Subcutaneous abdominal adipose tissue (tissue), 5 donors: ENCODE data around the gene ZNF93.
"Not testable (repeated sequence)": the region's sequence is repeated elsewhere in the genome, so short reads cannot be mapped to it uniquely, and the experiment has no call there.

Experiments
- H3K27ac ChIP-seq: one replicate; pipeline ENCODE4 v1.7.0; 2013; ENCODE audit warnings: low read depth, mild to moderate bottlenecking, inconsistent platforms, low read length, moderate library complexity
- H3K27me3 ChIP-seq, 5 donors: one replicate each; pipeline ENCODE4 v1.7.0; 2013; ENCODE audit warnings: low read length in 5 of 5, inconsistent platforms in 1 of 5; ENCODE audit not compliant: control insufficient read depth in 5 of 5, insufficient read depth in 4 of 5
- H3K36me3 ChIP-seq, 5 donors: one replicate each; pipeline ENCODE4 v1.7.0; 2013; ENCODE audit warnings: low read length in 5 of 5; ENCODE audit not compliant: control insufficient read depth in 5 of 5, insufficient read depth in 5 of 5
- H3K4me1 ChIP-seq, 5 donors: one replicate each; pipeline ENCODE4 v1.7.0; 2013; ENCODE audit warnings: low read length in 5 of 5, mild to moderate bottlenecking in 3 of 5, moderate library complexity in 1 of 5; ENCODE audit not compliant: control insufficient read depth in 5 of 5, insufficient read depth in 5 of 5
- H3K4me3 ChIP-seq, 5 donors: one replicate each; pipeline ENCODE4 v1.7.0; 2013; ENCODE audit warnings: low read length in 5 of 5, low read depth in 1 of 5
- H3K9ac ChIP-seq, 5 donors: one replicate each; pipeline ENCODE4 v1.7.0; 2013; ENCODE audit warnings: low read length in 5 of 5, mild to moderate bottlenecking in 4 of 5, moderate library complexity in 3 of 5
- H3K9me3 ChIP-seq, 5 donors: one replicate each; pipeline ENCODE4 v1.7.0; 2013; ENCODE audit warnings: low read length in 5 of 5; ENCODE audit not compliant: control insufficient read depth in 5 of 5
- donor health status: healthy.
- donor health status: healthy.
- donor health status: healthy.
- donor health status: healthy.
- donor health status: healthy.

Gene ZNF93

DNA sequence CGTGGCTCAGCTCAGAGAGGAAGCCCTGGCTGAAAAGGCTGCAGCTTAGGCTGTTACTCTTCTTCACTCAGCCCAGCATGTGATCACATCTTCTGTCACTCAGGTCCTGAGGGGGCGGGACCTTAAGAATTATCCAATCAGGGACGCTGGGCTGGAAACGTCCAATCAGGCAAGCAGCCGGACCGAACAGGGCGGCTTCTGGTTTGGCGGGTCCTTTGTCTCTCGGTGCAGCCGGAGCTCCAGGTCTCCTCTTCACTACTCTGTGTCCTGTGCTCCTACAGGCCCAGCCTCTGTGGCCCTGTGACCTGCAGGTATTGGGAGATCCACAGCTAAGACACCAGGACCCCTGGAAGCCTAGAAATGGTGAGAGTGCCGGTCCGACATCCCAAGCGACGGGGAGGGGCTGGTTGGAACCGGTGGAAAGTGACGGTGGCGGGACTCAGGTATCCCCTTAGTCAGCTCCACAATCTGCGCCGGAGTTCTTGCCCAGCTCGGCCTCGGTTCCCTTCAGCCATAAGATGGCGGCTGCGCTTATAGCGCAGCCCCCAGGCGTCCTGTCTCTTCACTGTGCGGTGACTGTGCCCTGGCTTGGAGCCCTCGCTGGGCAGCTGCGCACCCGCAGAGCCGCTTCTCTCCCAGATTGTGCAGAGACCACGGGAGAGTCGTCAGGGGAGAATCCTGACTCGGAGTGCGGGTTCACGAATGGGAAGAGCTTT is at the start of gene ZNF93:
Gene ZNF93 (plus strand): TSS at position 218 of the 716 bp plus-strand sequence. CDS start 143 bp downstream, at position 361.
- no peaks in the 10 kb centered on the region for H3K27me3 ChIP-seq
- H3K9ac ChIP-seq = peak within 1 kb of the TSS; percentile 38 to 79 (median 66)
- no peaks in the 10 kb centered on the region for H3K36me3 ChIP-seq
- H3K4me3 ChIP-seq = peak within 1 kb of the TSS; percentile 88 to 94 (median 90)
- H3K4me1 ChIP-seq = peaks cover 0 to 19% (median 16%) of the 10 kb centered on the region in 5 donors
- peaks cover 0 to 26% (median 10%) of the 10 kb centered on the region in 5 donors for H3K9me3 ChIP-seq
- H3K27ac ChIP-seq = peak within 1 kb of the TSS; percentile 74

DNA sequence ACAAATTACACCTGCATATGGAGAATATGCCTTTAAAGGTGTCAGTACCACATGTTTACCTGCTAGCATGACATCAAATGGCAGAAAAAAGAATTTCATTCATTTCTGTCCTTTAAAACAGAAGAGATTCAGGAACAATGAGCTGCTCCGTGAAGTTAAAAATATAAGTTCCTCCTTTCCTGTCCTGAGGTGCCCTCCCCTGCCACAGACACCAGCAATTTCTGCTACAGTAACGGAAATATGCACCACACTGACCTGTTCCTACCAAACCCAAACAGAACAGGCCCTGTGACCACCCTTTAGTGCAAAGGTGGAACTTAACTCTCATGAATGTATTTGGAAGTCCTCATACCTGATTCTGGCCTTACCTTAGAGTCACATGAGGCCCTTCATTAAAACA is 49.0 kb upstream of the ZNF93 start:
- H3K4me3 ChIP-seq = not testable (repeated sequence)

DNA sequence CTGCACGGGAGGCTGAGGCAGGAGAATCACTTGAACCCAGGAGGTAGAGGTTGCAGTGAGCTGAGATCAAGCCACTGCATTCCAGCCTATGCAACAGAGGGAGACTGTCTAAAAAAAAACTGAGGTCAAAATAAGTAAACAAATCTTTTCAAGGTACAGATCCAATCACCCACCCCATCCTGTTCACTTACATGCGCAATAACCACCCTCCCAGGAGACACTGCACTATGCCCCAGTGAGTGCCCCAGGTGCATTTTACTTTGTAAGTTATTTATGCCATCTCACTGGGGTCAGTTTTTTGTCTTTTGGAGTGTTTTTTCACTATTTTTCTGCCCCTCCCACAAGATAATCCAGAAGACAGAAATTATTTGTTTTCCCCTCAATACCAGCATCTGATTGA is 42.0 kb upstream of the ZNF93 start:
- peaks cover 0 to 6% (median 0%) of the 10 kb centered on the region in 5 donors for H3K27me3 ChIP-seq
- peaks cover 0 to 2% (median 0%) of the 10 kb centered on the region in 5 donors for H3K9me3 ChIP-seq
- no peaks in the 10 kb centered on the region for H3K36me3 ChIP-seq
- no peak overlapping the region for H3K9ac ChIP-seq
- H3K27ac ChIP-seq = no peak overlapping the region
- H3K4me1 ChIP-seq = peaks cover 0 to 4% (median 0%) of the 10 kb centered on the region in 5 donors
- H3K4me3 ChIP-seq = no peak overlapping the region

More for the DNA sequence above, 49.0 kb upstream of the ZNF93 start:
- H3K9ac ChIP-seq, H3K36me3 ChIP-seq, H3K9me3 ChIP-seq, H3K27ac ChIP-seq, H3K4me1 ChIP-seq, H3K27me3 ChIP-seq: not testable (repeated sequence)

DNA sequence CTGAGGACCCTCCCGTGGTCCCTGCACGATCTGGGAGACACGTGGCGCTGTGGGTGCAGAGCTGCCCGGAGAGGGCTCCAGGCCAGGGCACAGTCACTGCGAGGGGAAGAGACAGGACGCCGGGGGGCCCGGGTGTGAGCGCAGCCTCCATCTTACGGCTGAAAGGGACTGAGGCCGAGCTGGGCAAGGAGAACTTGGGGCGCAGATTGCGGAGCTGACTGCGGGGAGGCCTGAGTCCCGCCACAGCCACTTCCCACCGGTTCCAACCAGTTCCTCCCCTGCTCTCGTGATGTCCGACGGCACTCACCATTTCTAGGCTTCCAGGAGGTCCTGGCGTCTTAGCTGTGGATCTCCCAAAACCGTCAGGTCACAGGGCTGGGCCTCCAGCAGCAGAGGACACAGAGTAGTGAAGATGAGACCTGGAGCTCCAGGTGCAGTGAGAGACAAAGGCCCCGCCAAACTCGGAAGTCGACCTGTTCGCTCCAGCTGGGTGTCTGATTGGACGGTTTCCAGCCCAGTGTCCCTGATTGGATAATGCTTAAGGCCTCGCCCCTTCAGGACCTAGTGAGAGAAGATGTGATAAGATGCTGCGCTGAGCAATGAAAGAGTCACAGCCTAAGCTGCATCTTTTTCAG is 39.9 kb upstream of the ZNF93 start:
- peaks cover 0 to 6% (median 0%) of the 10 kb centered on the region in 5 donors for H3K27me3 ChIP-seq
- H3K9ac ChIP-seq = no peak overlapping the region
- H3K36me3 ChIP-seq = no peaks in the 10 kb centered on the region
- H3K4me3 ChIP-seq = peak overlapping the region in 4 of 5 donors; percentile 31 to 46 (median 36)
- peaks cover 0 to 2% (median 0%) of the 10 kb centered on the region in 5 donors for H3K9me3 ChIP-seq
- peaks cover 0 to 8% (median 2%) of the 10 kb centered on the region in 5 donors for H3K4me1 ChIP-seq
- H3K27ac ChIP-seq = no peak overlapping the region

DNA sequence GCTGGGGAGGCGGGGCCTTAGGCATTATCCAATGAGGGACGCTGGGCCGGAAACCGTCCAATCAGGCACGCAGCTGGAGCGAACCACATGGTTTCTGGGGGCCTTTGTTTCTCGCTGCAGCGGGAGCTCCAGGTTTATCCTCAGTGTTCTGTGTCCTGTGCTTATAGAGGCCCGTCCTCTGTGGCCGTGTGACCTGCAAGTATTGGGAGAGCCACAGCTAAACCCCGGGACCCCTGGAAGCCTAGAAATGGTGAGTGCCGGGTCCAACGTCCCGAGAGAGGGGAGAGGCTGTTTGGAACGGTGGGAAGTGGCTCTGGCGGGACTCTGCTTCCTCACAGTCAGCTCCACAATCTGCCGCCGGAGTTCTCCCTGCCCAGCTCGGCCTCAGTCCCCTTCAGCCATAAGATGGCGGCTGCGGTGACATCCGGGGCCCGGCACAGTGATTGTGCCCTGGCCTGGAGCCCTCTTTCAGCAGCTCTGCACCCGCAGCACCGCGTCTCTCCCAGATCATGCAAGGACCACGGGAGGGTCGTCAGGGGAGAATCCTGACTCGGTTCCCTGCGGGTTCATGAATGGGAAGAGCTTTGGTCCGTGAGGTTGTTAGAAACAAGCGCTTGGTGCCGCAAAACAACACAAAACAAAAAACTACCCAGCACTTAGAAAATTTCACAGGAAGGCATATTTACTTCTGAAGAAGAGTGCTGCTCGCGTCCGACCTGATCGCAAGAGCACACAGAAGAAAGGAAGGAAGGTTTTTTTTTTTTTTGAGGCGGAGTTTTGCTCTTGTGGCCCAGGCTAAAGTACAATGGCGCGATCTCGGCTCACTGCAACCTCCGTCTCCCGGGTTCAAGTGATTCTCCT is 34.8 kb upstream of the ZNF93 start, which contains the start of gene ZNF253:
Gene ZNF253 (plus strand): TSS at position 133 of the 861 bp plus-strand sequence. CDS start 115 bp downstream, at position 248.
- Histone ChIP-seq H3K27me3 (peaks cover 0 to 3% (median 0%) of the 10 kb centered on the region in 5 donors), H3K36me3 (no peaks in the 10 kb centered on the region), H3K9ac (peak within 1 kb of the TSS; percentile 80 to 87 (median 84)), H3K4me1 (peaks cover 3 to 28% (median 19%) of the 10 kb centered on the region in 5 donors), H3K4me3 (peak within 1 kb of the TSS; percentile 79 to 98 (median 97)), H3K9me3 (peaks cover 0 to 3% (median 0%) of the 10 kb centered on the region in 5 donors), H3K27ac (peak within 1 kb of the TSS; percentile 89)

DNA sequence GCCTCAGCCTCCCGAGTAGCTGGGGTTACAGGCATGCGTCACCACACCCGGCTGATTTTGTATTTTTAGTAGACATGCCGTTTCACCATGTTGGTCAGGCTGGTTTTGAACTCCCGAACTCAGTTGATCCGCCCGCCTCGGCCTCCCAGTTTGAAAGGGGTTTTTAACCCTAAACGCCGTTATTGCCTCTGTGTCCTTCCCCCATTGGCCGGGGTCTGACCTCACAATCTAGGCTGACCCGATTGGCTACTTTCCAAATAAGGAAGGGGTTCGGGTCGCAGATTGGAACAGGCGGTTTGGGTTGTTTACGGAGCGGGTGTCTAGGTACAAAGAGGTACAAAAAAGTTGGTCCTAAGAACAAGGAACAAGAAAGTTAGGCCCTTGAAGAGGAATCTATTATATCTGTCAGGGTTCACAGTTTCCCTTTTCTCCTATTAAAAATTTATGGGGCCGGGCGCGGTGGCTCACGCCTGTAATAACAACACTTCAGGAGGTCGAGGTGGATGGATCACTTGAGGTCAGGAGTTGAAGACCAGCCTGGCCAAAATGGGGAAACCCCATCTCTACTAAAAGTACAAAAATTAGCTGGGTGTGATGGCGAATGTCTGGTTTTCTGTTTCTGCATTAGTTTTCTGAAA is 34.0 kb upstream of the ZNF93 start:
- Histone ChIP-seq H3K9me3 (peaks cover 0 to 3% (median 0%) of the 10 kb centered on the region in 5 donors), H3K9ac (peak overlapping the region; percentile 80 to 87 (median 84)), H3K27me3 (no peaks in the 10 kb centered on the region), H3K4me1 (peaks cover 5 to 32% (median 19%) of the 10 kb centered on the region in 5 donors), H3K4me3 (peak overlapping the region; percentile 79 to 98 (median 97)), H3K27ac (peak overlapping the region; percentile 89), H3K36me3 (no peaks in the 10 kb centered on the region)

DNA sequence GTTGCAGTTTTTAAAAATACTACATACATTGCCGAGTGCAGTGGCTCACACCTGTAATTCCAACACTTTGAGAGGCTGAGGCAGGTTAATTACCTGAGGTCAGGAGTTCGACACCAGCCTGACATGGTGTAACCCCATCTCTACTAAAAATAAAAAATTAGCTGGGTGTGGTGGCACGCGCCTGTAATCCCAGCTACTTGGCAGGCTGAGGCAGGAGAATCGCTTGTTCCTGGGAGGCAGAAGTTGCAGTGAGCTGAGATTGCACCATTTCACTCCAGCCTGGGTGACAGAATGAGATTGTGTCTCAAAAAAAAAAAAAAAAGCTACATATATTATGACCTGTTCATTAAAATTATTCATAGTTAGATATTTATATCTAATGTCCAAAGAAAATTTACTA is 30.7 kb upstream of the ZNF93 start:
- not testable (repeated sequence) for H3K9me3 ChIP-seq

DNA sequence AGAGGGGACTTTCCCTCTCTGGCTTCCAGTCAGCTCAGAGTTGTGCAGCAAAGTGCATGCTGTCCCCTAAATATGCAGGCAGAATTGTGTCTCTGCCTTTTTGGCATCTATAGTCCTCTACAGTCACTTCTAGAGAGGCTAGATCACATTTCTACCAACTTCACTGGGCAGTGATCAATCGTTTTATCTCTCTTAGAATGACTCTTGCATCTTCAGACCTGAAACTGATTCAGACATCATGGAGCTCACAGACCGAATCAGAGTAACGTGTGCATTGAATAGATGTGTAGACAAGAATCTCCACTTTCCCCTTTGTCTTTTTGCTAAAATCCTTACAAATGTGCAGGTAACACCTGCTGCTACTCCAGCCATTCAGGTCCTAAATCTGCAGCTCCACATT is 28.8 kb upstream of the ZNF93 start:
- peaks cover 0 to 3% (median 0%) of the 10 kb centered on the region in 5 donors for H3K9me3 ChIP-seq
- no peak overlapping the region for H3K27ac ChIP-seq
- H3K9ac ChIP-seq = no peak overlapping the region
- H3K36me3 ChIP-seq = peaks cover 0 to 4% (median 3%) of the 10 kb centered on the region in 5 donors
- no peak overlapping the region for H3K4me3 ChIP-seq
- H3K4me1 ChIP-seq = peaks cover 5 to 20% (median 11%) of the 10 kb centered on the region in 5 donors
- no peaks in the 10 kb centered on the region for H3K27me3 ChIP-seq

More for the DNA sequence above, 30.7 kb upstream of the ZNF93 start:
- not testable (repeated sequence) for H3K9ac ChIP-seq, H3K27ac ChIP-seq, H3K36me3 ChIP-seq, H3K27me3 ChIP-seq, H3K4me3 ChIP-seq
- peaks cover 5 to 30% (median 19%) of the 10 kb centered on the region in 5 donors for H3K4me1 ChIP-seq

DNA sequence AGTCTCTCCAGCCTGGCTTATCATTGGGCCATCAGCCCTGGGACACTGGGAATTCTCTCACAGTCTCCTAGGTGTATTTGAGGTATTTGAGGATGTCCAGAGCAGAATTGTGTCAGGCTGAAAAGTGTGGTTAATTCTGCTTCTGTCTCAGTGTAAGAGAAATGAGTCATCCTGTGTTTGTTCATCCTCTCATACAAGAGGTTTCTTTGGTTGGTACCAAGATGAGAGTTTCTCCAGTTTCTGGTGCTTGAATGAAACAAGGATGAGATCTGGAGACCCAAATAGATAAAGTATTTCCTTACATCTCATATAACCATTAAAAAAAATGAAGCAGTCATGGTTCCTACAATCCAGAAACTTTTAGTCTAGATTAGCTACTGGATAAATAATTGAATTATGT is 27.4 kb upstream of the ZNF93 start:
- Histone ChIP-seq H3K4me3 (no peak overlapping the region), H3K9me3 (peaks cover 0 to 3% (median 0%) of the 10 kb centered on the region in 5 donors)

More for the DNA sequence above, 27.4 kb upstream of the ZNF93 start:
- Histone ChIP-seq H3K4me1 (peaks cover 0 to 14% (median 2%) of the 10 kb centered on the region in 5 donors), H3K27me3 (no peaks in the 10 kb centered on the region), H3K27ac (no peak overlapping the region), H3K36me3 (peaks cover 0 to 4% (median 3%) of the 10 kb centered on the region in 5 donors), H3K9ac (no peak overlapping the region)
